ENCODE measurements around the gene LYSMD4.

LYSMD4 gene

GRCh38 chr15:99731336-99732123, 1.7 kb downstream of the LYSMD4 start:
- no peak for DNase-seq

- peak; percentile 11 for DNase-seq
Observed at GRCh38 chr15:99729920-99730319, 3.3 kb downstream of the LYSMD4 start.

GRCh38 chr15:99729327-99729726, 3.9 kb downstream of the LYSMD4 start:
- no peak for DNase-seq

GRCh38 chr15:99728916-99729315, 4.3 kb downstream of the LYSMD4 start:
- no peak for DNase-seq

GRCh38 chr15:99727733-99728132, 5.5 kb downstream of the LYSMD4 start:
- no peak for DNase-seq

- DNase-seq: no peak
Observed at GRCh38 chr15:99727330-99727729, 5.9 kb downstream of the LYSMD4 start.

- no peak for DNase-seq
Observed at GRCh38 chr15:99726333-99726732, 6.9 kb downstream of the LYSMD4 start.

GRCh38 chr15:99722406-99722805, 10.8 kb downstream of the LYSMD4 start:
- DNase-seq: no peak

GRCh38 chr15:99721896-99722295, 11.3 kb downstream of the LYSMD4 start:
- DNase-seq: no peak

GRCh38 chr15:99721104-99721778, 12.0 kb downstream of the LYSMD4 start:
- no peak for DNase-seq

- DNase-seq: no peak
Observed at GRCh38 chr15:99720533-99720932, 12.7 kb downstream of the LYSMD4 start.

GRCh38 chr15:99719096-99719541, 14.1 kb downstream of the LYSMD4 start:
- DNase-seq: no peak

GRCh38 chr15:99718421-99718820, 14.8 kb downstream of the LYSMD4 start:
- DNase-seq: no peak

GRCh38 chr15:99717161-99718009, 15.9 kb downstream of the LYSMD4 start:
- no peak for DNase-seq

GRCh38 chr15:99716540-99717095, 16.6 kb downstream of the LYSMD4 start:
- DNase-seq: no peak

- no peak for DNase-seq
Observed at GRCh38 chr15:99712415-99712814, 20.8 kb downstream of the LYSMD4 start.

GRCh38 chr15:99711625-99712024, 21.6 kb downstream of the LYSMD4 start:
- DNase-seq: no peak

GRCh38 chr15:99709243-99709986, 23.8 kb downstream of the LYSMD4 start:
- no peak for DNase-seq

GRCh38 chr15:99708563-99708962, 24.7 kb downstream of the LYSMD4 start:
- peak; percentile 63 for DNase-seq

GRCh38 chr15:99707473-99708270, 25.6 kb downstream of the LYSMD4 start:
- no peak for DNase-seq

GRCh38 chr15:99706557-99707303, 26.5 kb downstream of the LYSMD4 start:
- no peak for DNase-seq

Data from kidney glomerular epithelial cell (primary cell).